ENCODE data around the gene PAPOLB. TPM values are rescaled to one million over a fixed set of nuclear protein-coding genes. Genes with fewer than 3 reads are reported as not detected.

Gene PAPOLB
- total RNA-seq, 1 donor from 2014 or later: not detected

DNA sequence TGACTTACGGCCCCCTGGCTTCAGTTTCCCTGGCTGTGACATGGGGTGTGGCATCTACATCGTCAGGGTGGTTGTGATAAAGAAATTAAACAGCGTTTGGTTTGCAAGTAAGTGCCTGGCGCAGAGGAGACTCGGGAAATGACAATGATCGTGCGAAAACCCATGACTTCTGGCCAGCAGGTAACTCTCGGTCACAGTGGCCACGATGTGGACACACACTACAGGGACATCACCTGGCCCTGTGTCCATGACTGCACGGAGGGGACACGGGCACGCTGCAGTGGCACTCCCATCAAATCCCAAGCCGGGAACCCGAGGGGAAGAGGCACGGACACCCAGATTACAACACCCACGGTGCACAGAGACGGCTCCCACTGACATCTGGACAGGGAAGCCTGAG, 28.7 kb downstream of the PAPOLB start:
- Histone ChIP-seq H3K27me3 (ENCODE audit: control insufficient read depth, insufficient read depth, low read length) (no peaks in the 10 kb centered on the region), H3K36me3 (ENCODE audit: control insufficient read depth, insufficient read depth, low read length) (no peaks in the 10 kb centered on the region), H3K4me3 (ENCODE audit: low read depth, low read length) (no peak overlapping the region)
- FAIRE-seq: no peak
- TF ChIP-seq, protein P1, sequence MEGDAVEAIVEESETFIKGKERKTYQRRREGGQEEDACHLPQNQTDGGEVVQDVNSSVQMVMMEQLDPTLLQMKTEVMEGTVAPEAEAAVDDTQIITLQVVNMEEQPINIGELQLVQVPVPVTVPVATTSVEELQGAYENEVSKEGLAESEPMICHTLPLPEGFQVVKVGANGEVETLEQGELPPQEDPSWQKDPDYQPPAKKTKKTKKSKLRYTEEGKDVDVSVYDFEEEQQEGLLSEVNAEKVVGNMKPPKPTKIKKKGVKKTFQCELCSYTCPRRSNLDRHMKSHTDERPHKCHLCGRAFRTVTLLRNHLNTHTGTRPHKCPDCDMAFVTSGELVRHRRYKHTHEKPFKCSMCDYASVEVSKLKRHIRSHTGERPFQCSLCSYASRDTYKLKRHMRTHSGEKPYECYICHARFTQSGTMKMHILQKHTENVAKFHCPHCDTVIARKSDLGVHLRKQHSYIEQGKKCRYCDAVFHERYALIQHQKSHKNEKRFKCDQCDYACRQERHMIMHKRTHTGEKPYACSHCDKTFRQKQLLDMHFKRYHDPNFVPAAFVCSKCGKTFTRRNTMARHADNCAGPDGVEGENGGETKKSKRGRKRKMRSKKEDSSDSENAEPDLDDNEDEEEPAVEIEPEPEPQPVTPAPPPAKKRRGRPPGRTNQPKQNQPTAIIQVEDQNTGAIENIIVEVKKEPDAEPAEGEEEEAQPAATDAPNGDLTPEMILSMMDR (IDR thresholded peaks at IDR 0.05; ENCODE audit: insufficient read depth, low read length, severe bottlenecking): no peak
- no peak for DNase-seq (ENCODE audit: low read depth)

DNA sequence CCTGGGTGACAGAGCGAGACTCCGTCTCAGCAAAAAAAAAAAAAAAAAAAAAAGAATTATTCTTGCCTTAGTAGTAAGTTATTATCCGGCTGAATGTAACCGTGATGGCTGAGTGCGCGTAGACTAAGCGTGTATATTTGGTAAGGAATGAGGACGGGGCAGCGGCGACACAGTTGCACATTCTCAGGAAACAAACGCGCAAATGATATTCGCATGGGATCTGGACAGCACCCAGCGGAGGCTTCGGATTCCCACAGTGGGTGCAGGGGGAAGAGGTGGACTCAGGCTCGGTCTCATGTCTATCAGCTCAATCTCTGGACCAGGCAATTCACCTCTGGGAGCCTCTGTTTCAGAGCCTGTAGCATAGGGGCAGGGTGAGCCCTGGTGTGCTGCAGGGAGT, 29.1 kb downstream of the PAPOLB start:
- Histone ChIP-seq H3K27me3 (ENCODE audit: control insufficient read depth, insufficient read depth, low read length) (no peaks in the 10 kb centered on the region), H3K36me3 (ENCODE audit: control insufficient read depth, insufficient read depth, low read length) (no peaks in the 10 kb centered on the region), H3K4me3 (ENCODE audit: low read depth, low read length) (no peak overlapping the region)
- TF ChIP-seq, protein P1 (IDR thresholded peaks at IDR 0.05; ENCODE audit: insufficient read depth, low read length, severe bottlenecking): no peak
- FAIRE-seq (no peak), DNase-seq (ENCODE audit: low read depth) (no peak)

DNA sequence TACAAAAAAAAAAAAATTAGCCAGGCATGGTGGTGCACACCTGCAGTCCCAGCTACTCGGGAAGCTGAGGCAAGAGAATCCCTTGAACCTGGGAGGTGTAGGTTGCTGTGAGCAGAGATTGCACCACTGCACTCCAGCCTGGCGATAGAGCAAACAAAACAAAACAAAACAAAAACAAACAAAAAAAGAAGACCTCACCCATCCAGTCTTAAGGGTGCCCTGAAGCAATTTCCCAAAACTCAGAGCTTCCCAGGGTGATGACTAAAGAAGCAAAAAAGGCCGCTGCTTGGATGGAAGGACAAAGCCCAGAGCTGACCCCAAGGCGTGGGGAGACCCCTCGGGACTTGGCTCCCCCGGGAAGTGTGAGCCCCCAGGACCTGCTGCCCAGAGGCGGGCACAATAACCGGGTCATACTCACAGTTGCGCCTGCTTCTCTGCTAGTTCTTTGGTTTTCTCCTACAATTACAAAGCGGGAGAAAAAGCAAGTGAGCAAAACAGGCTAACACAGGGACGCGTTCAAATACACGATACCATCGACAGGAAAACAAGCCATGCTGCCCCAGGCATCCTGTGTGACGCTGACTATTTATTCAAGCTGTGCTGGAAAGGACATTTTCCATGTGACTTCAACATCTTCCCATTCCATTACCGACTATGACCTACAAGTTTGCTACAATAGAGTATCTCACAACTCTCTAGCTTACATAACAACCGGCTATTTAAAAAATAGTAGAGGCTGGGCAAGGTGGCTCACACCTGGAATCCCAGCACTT, 29.9 kb downstream of the PAPOLB start:
- Histone ChIP-seq H3K27me3 (ENCODE audit: control insufficient read depth, insufficient read depth, low read length) (no peaks in the 10 kb centered on the region), H3K4me3 (ENCODE audit: low read depth, low read length) (no peak overlapping the region), H3K36me3 (ENCODE audit: control insufficient read depth, insufficient read depth, low read length) (no peaks in the 10 kb centered on the region)
- no peak for DNase-seq (ENCODE audit: low read depth)
- no peak for FAIRE-seq
- TF ChIP-seq, protein P1 (IDR thresholded peaks at IDR 0.05; ENCODE audit: insufficient read depth, low read length, severe bottlenecking): no peak

DNA sequence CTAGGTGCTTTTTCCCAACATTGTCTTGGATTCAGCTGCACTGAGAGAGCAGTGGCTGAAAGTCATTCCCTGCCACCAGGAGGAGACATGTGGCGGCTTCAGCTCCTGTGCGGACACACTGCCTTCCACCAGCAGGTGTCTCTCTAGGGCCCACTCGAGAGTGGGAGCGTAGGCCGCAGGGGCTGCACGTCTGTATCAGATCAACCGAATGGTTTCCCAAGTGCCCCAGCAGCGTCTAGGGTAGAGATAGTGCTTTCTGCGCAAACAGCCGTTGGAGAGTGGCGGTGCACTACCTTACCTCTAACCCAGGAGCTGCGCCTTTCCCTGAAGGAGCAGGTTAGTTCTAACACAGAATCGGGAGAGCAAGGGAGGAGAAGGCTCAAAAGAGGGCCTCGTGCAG, 31.7 kb downstream of the PAPOLB start:
- Histone ChIP-seq H3K36me3 (ENCODE audit: control insufficient read depth, insufficient read depth, low read length) (no peaks in the 10 kb centered on the region), H3K4me3 (ENCODE audit: low read depth, low read length) (no peak overlapping the region), H3K27me3 (ENCODE audit: control insufficient read depth, insufficient read depth, low read length) (no peaks in the 10 kb centered on the region)
- DNase-seq (ENCODE audit: low read depth) (peak; percentile 9), FAIRE-seq (no peak)
- TF ChIP-seq, protein P1 (IDR thresholded peaks at IDR 0.05; ENCODE audit: insufficient read depth, low read length, severe bottlenecking): peak; percentile 59

DNA sequence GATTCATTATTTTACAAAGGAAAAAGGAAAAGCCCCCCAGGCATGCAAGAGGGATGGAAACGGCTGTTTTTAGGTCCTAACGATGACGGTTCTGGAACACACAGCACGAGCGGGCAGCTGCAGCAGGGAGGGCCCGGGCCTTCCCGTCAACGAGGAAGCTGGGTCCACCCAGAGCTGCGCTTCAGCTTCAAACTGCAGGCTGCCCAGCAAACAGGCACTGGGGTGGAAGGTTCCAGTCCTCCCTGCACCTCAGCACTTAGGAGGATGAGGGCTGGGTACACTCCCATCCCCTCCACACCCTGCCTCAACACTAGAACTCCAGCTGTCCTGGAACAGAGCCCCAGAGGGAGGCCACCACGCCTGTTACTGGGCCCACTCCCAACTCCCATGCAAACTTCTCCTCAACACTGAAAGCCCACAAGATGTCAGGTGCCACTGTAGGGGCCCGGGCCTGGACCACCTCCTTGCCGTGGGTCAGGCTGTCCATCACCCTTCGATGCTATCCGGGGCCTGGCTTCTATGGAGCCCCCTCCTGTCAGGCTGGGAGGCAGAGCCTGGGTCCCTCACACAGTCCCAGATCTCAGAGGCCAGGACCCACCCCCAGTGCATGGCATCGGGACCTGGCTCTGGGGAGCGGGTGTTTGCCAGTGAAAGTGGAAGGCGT, 33.0 kb downstream of the PAPOLB start:
- no peaks in the 10 kb centered on the region for H3K36me3 ChIP-seq (ENCODE audit: control insufficient read depth, insufficient read depth, low read length)
- H3K27me3 ChIP-seq (ENCODE audit: control insufficient read depth, insufficient read depth, low read length): no peaks in the 10 kb centered on the region
- no peak for DNase-seq (ENCODE audit: low read depth)
- no peak for FAIRE-seq
- H3K4me3 ChIP-seq (ENCODE audit: low read depth, low read length): no peak overlapping the region
- TF ChIP-seq, protein P1 (IDR thresholded peaks at IDR 0.05; ENCODE audit: insufficient read depth, low read length, severe bottlenecking): no peak

Data from bronchial epithelial cell (primary cell).